GM18519 (cell line): ENCODE results near the gene FAM118A.
"Not testable (repeated sequence)": the region's sequence is repeated elsewhere in the genome, so short reads cannot be mapped to it uniquely, and the experiment has no call there.

Source experiments
- ATAC-seq: cut with Tn5 transposase; IDR thresholded peaks from one replicate; pipeline ENCODE4 v1.9.1; 2021; ENCODE audit warnings: mild to moderate bottlenecking, moderate library complexity; ENCODE audit not compliant: unreplicated experiment, low FRiP score

Gene FAM118A

GRCh38 chr22:45309422-45310227 lies at the start of gene FAM118A:
FAM118A (plus strand) TSS chr22:45309934; CDS start chr22:45322380, 12,446 bp downstream.
- ATAC-seq = peak; percentile 48

GRCh38 chr22:45260395-45260759 lies 49.4 kb upstream of the FAM118A start:
- not testable (repeated sequence) for ATAC-seq

GRCh38 chr22:45261407-45262088 lies 48.2 kb upstream of the FAM118A start:
- no peak for ATAC-seq

GRCh38 chr22:45262195-45262930 lies 47.4 kb upstream of the FAM118A start:
- ATAC-seq = no peak

GRCh38 chr22:45262931-45263462 lies 46.7 kb upstream of the FAM118A start:
- ATAC-seq = no peak

GRCh38 chr22:45263463-45264269 lies 46.1 kb upstream of the FAM118A start:
- ATAC-seq = no peak

GRCh38 chr22:45265535-45265934 lies 44.2 kb upstream of the FAM118A start:
- ATAC-seq = no peak

- no peak for ATAC-seq
Observed at GRCh38 chr22:45268167-45268957, 41.4 kb upstream of the FAM118A start.

- ATAC-seq = no peak
Observed at GRCh38 chr22:45268958-45269844, 40.5 kb upstream of the FAM118A start.

GRCh38 chr22:45270095-45271020 lies 39.4 kb upstream of the FAM118A start:
- ATAC-seq = no peak

GRCh38 chr22:45271667-45272201 lies 38.0 kb upstream of the FAM118A start:
- ATAC-seq = no peak

- no peak for ATAC-seq
Observed at GRCh38 chr22:45272498-45272897, 37.2 kb upstream of the FAM118A start.

GRCh38 chr22:45273452-45274075 lies 36.2 kb upstream of the FAM118A start:
- ATAC-seq = no peak

- no peak for ATAC-seq
Observed at GRCh38 chr22:45276507-45277105, 33.1 kb upstream of the FAM118A start.

- ATAC-seq = not testable (repeated sequence)
Observed at GRCh38 chr22:45277720-45278119, 32.0 kb upstream of the FAM118A start.

GRCh38 chr22:45278125-45278524 lies 31.6 kb upstream of the FAM118A start:
- no peak for ATAC-seq
